ENCODE results near the gene PTK6.

- TF ChIP-seq POLR2AphosphoS2 (conservative IDR thresholded peaks at IDR 0.05; ENCODE audit: low read length) (no peak), CBX2 (IDR thresholded peaks at IDR 0.05; ENCODE audit: borderline replicate concordance, low read depth) (no peak)
Observed at GRCh38 chr20:63549019-63549418, 11.8 kb upstream of the PTK6 start.

Data from A549 (cell line).